ENCODE measurements around the gene TBCC. TPM values are rescaled to one million over a fixed set of nuclear protein-coding genes. Genes with fewer than 3 reads are reported as not detected.

Gene TBCC
- total and polyA plus RNA-seq, 2 of the 8 experiments (the other 6 are each of a cell fraction or from before 2014, with no cell fraction given), result 22.7 to 25.5 TPM

DNA sequence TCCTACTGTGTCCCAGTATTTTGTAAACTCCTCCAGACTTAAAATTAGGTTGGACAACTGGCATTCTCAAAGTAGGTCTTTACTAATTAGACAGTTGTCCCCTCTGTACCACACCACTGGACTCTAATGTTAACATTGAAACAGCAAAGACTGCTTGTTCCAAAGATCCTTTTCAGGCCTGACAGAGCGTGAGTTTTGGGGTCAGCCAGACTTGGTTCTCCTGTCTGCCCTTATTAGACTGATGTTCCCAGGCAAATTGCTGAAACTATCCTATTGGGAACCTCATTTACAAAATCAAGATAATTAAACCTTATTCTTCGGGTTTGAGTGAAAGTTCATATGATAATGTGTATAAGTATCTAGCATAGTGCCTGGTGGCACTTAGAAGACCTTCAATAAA, 32.2 kb upstream of the TBCC start:
- DNase-seq (ENCODE audit: low read depth in 1 of 2, low spot score in 2 of 2), result no peak
- 91% methylated on average over 2 of the region's 2 CpGs; no CpG with 5 or more reads in 1 of the 2 experiments for WGBS, 2 experiments (ENCODE audit: extremely low coverage in 1 of 2, insufficient coverage in 1 of 2, insufficient read length in 1 of 2, insufficient replicate concordance in 2 of 2, low coverage in 1 of 2, low lambda C conversion rate in 2 of 2, missing lambda C conversion rate in 1 of 2)
- CTCF ChIA-PET (ENCODE audit: partially characterized antibody), result interaction anchor here (1.5 kb wide), 1 partner anchor 31 kb away, joined by 5 read pairs; no protein-coding TSS in a partner anchor

More for the DNA sequence above, 32.2 kb upstream of the TBCC start:
- no peaks in the 10 kb centered on the region for H3K79me1 ChIP-seq (ENCODE audit: low read depth, low read length)
- H2BK5ac ChIP-seq (ENCODE audit: low read depth, low read length), result no peak overlapping the region
- no peak overlapping the region for H4K8ac ChIP-seq (ENCODE audit: extremely low read depth, insufficient read depth, low read length)
- H3K23me2 ChIP-seq (ENCODE audit: low read depth, low read length), result no peaks in the 10 kb centered on the region; the same call in 1 of the 2 replicates
- FAIRE-seq, result no peak
- H2AK5ac ChIP-seq (ENCODE audit: low read depth, low read length), result no peak overlapping the region
- no peak overlapping the region for H3K56ac ChIP-seq (replicated peaks; ENCODE audit: insufficient read length, low read depth, low read length)
- H3K36me3 ChIP-seq (ENCODE audit: control insufficient read depth in 2 of 4, insufficient read depth in 4 of 4, low read length in 3 of 4), result no peaks in the 10 kb centered on the region
- H3K4ac ChIP-seq (replicated peaks; ENCODE audit: insufficient read length, low read depth, low read length), result no peak overlapping the region
- H3K9me3 ChIP-seq (ENCODE audit: insufficient read depth in 2 of 2, low read depth in 1 of 2, low read length in 1 of 2), result no peaks in the 10 kb centered on the region
- H4K5ac ChIP-seq (ENCODE audit: insufficient read length, low read depth, low read length), result no peak overlapping the region
- no peaks in the 10 kb centered on the region for H4K20me1 ChIP-seq (replicated peaks in 1 of 2; ENCODE audit: control insufficient read depth in 1 of 2, insufficient read depth in 2 of 2, low read length in 2 of 2)
- H3K27me3 ChIP-seq (replicated peaks in 1 of 4; ENCODE audit: control insufficient read depth in 3 of 4, extremely low read depth in 1 of 4, insufficient read depth in 3 of 4, low read length in 3 of 4), result no peaks in the 10 kb centered on the region
- H2BK20ac ChIP-seq (ENCODE audit: low read length), result no peak overlapping the region
- H3K4me1 ChIP-seq (replicated peaks in 1 of 4; ENCODE audit: control insufficient read depth in 3 of 4, insufficient read depth in 4 of 4, low read length in 3 of 4), result no peaks in the 10 kb centered on the region
- no peak overlapping the region for H2BK120ac ChIP-seq (replicated peaks; ENCODE audit: low read depth, low read length)
- H2AFZ ChIP-seq (ENCODE audit: low read length), result no peak overlapping the region
- no peak overlapping the region for H3K14ac ChIP-seq (ENCODE audit: insufficient read length)
- no peak overlapping the region for H3K4me3 ChIP-seq (ENCODE audit: extremely low read depth in 1 of 4, insufficient read depth in 2 of 4, low read depth in 3 of 4, low read length in 4 of 4)
- no peak overlapping the region for H4K91ac ChIP-seq (replicated peaks; ENCODE audit: insufficient read length, low read length)
- H2BK15ac ChIP-seq (ENCODE audit: low read length), result no peak overlapping the region
- H3K9ac ChIP-seq (replicated peaks in 1 of 4; ENCODE audit: extremely low read depth in 1 of 4, low read depth in 3 of 4, low read length in 3 of 4), result no peak overlapping the region
- H3K4me2 ChIP-seq (ENCODE audit: insufficient read depth in 1 of 2, low read depth in 2 of 2, low read length in 2 of 2), result no peak overlapping the region
- H3K18ac ChIP-seq (ENCODE audit: extremely low read depth, low read length), result no peak overlapping the region
- TF ChIP-seq SRF (IDR thresholded peaks at IDR 0.05; ENCODE audit: low read depth, low read length), result no peak
- TF ChIP-seq ASH2L (IDR thresholded peaks at IDR 0.05; ENCODE audit: low read length), result no peak
- no peak for TF ChIP-seq TAF1 (IDR thresholded peaks at IDR 0.05; ENCODE audit: low read depth, low read length)
- no peak for TF ChIP-seq MAFK (IDR thresholded peaks at IDR 0.05; ENCODE audit: low read depth, low read length)
- no peak for TF ChIP-seq RBBP5 (IDR thresholded peaks at IDR 0.05; ENCODE audit: borderline replicate concordance, low read depth, low read length)
- TF ChIP-seq CBX8 (IDR thresholded peaks at IDR 0.05; ENCODE audit: borderline replicate concordance, low read depth, low read length), result no peak
- no peak for TF ChIP-seq ATF3 (IDR thresholded peaks at IDR 0.05; ENCODE audit: insufficient read depth, low read depth, low read length)
- no peak for TF ChIP-seq SIN3A (conservative IDR thresholded peaks at IDR 0.05 in 1 of 2, IDR thresholded peaks at IDR 0.05 in 1 of 2; ENCODE audit: low read depth in 1 of 2, low read length in 2 of 2)
- TF ChIP-seq JUN (IDR thresholded peaks at IDR 0.05; ENCODE audit: low read depth, low read length), result no peak
- H2BK12ac ChIP-seq (ENCODE audit: low read depth, low read length), result no peak overlapping the region
- 0 out of 4 replicates have a peak, but pooled peaks cover 0 to 6% of the 10 kb centered on the region in 2 experiments for H3K79me2 ChIP-seq (ENCODE audit: control insufficient read depth in 1 of 2, insufficient read depth in 2 of 2, low read length in 2 of 2)
- no peak overlapping the region for H3K23ac ChIP-seq (ENCODE audit: insufficient read length)
- no peak overlapping the region for H3K27ac ChIP-seq (ENCODE audit: low read depth, low read length)
- POLR2A ChIA-PET (ENCODE audit: partially characterized antibody), result interaction anchor here (1.0 to 13.8 kb wide), 5 partner anchors 11 to 112 kb away, joined by 3 to 277 read pairs (median 4); partner anchors contain the start of gene TBCC
